SU-DHL-6 (cell line): Measurements from ENCODE around the gene MKNK2.

Source experiments
- H2AFZ ChIP-seq: fragments of 200-600 bp; sonication (generic); 2 replicates; pipeline ENCODE4 v1.6.1; 2014; ENCODE audit warnings: low read depth, mild to moderate bottlenecking, moderate library complexity, mixed read lengths, antibody characterized with exemption, low read length; ENCODE audit not compliant: severe bottlenecking
- H3F3A ChIP-seq: fragments of 200-600 bp; shearing (Covaris generic); 2 replicates; pipeline ENCODE4 v1.6.0; 2016; ENCODE audit warnings: antibody characterized with exemption, mild to moderate bottlenecking; ENCODE audit not compliant: insufficient read depth
- H3K27ac ChIP-seq: fragments of 200-600 bp; sonication (generic); 2 replicates; pipeline ENCODE4 v1.5.1; 2016; ENCODE audit warnings: low read depth, mild to moderate bottlenecking, low read length, moderate library complexity, mixed read lengths
- H3K27me3 ChIP-seq: fragments of 200-600 bp; sonication (generic), shearing (Covaris generic); 2 replicates; pipeline ENCODE4 v1.6.0; 2014; ENCODE audit warnings: mild to moderate bottlenecking, low read length
- H3K36me3 ChIP-seq: fragments of 200-600 bp; sonication (generic); 2 replicates; pipeline ENCODE4 v1.6.1; 2014; ENCODE audit warnings: mild to moderate bottlenecking, low read length, mixed read lengths
- H3K4me2 ChIP-seq: fragments of 300-600, 200-600 bp; shearing (Covaris generic), sonication (generic); 2 replicates; pipeline ENCODE4 v1.6.0; 2014; ENCODE audit warnings: low read length, low read depth, mild to moderate bottlenecking; ENCODE audit not compliant: poor library complexity, severe bottlenecking
- H3K4me3 ChIP-seq: fragments of 200-600 bp; sonication (generic); 2 replicates; pipeline ENCODE4 v1.5.1; 2014; ENCODE audit warnings: antibody characterized with exemption, low read length, mild to moderate bottlenecking, mixed read lengths; ENCODE audit not compliant: insufficient read depth, poor library complexity, severe bottlenecking
- H3K79me2 ChIP-seq: fragments of 200-600 bp; sonication (generic); 2 replicates; pipeline ENCODE4 v1.6.1; 2014; ENCODE audit warnings: mild to moderate bottlenecking, low read length, moderate library complexity; ENCODE audit not compliant: insufficient read depth
- H3K9ac ChIP-seq: fragments of 200-600 bp; sonication (generic); 2 replicates; pipeline ENCODE4 v1.7.0; 2014; ENCODE audit warnings: mild to moderate bottlenecking, low read length
- H3K9me2 ChIP-seq: fragments of 200-600 bp; sonication (generic); replicated peaks from 2 replicates; pipeline ENCODE4 v1.6.1; 2014; ENCODE audit warnings: low read length; ENCODE audit not compliant: insufficient read depth
- H3K9me3 ChIP-seq: fragments of 200-600 bp; sonication (generic); 2 replicates; pipeline ENCODE4 v1.6.1; 2014; ENCODE audit warnings: low read length, mixed read lengths; ENCODE audit not compliant: insufficient read depth
- H4K20me1 ChIP-seq: fragments of 200-600 bp; sonication (generic); 2 replicates; pipeline ENCODE4 v1.6.1; 2014; ENCODE audit warnings: low read depth, mild to moderate bottlenecking, antibody characterized with exemption, low read length, moderate library complexity, mixed read lengths
- CTCF ChIP-seq: fragments of 200-600 bp; sonication (generic); IDR thresholded peaks from one replicate; pipeline ENCODE4 v1.5.1; 2017; ENCODE audit warnings: antibody characterized with exemption, mild to moderate bottlenecking, low read length, moderate library complexity; ENCODE audit not compliant: insufficient read depth, poor library complexity, severe bottlenecking
- EZH2phosphoT487 ChIP-seq: fragments of 200-600 bp; sonication (generic), shearing (Covaris generic); conservative IDR thresholded peaks from 2 replicates; pipeline ENCODE4 v1.6.1; 2018; ENCODE audit warnings: mild to moderate bottlenecking, antibody characterized with exemption, low read length, moderate library complexity, mixed read lengths

MKNK2 gene

GRCh38 chr19:2050991-2051772, at the start of gene MKNK2:
Gene MKNK2 (minus strand): TSS chr19:2051244. CDS start chr19:2050851, 393 bp downstream.
- Histone ChIP-seq H3K4me3 (peak within 1 kb of the TSS; percentile 81), H3K9me3 (no peaks in the 10 kb centered on the region), H2AFZ (no peak within 1 kb of the TSS), H4K20me1 (no peaks in the 10 kb centered on the region; the same call in 1 of the 2 replicates), H3K4me2 (peak within 1 kb of the TSS; percentile 70), H3K9ac (peak within 1 kb of the TSS; percentile 89), H3F3A (peaks cover 27% of the 10 kb centered on the region), H3K27me3 (no peaks in the 10 kb centered on the region), H3K36me3 (no peaks in the 10 kb centered on the region), H3K27ac (peak within 1 kb of the TSS; percentile 94), H3K9me2 (no peaks in the 10 kb centered on the region), H3K79me2 (peaks cover 42% of the 10 kb centered on the region)
- TF ChIP-seq EZH2phosphoT487 (no peak), CTCF (peak; percentile 32)

- Histone ChIP-seq H3K79me2 (peaks cover 14% of the 10 kb centered on the region), H3K27ac (no peak overlapping the region), H3K9me2 (no peaks in the 10 kb centered on the region), H3K9ac (no peak overlapping the region), H3K27me3 (no peaks in the 10 kb centered on the region), H3K4me2 (no peak overlapping the region), H4K20me1 (no peaks in the 10 kb centered on the region), H3F3A (no peaks in the 10 kb centered on the region), H3K9me3 (no peaks in the 10 kb centered on the region), H2AFZ (no peak overlapping the region), H3K4me3 (no peak overlapping the region), H3K36me3 (0 out of 2 replicates have a peak, but pooled peaks cover 3% of the 10 kb centered on the region)
- TF ChIP-seq CTCF (no peak), EZH2phosphoT487 (no peak)
These were observed 49.6 kb upstream of the MKNK2 start for GRCh38 chr19:2100719-2101061.

- no peaks in the 10 kb centered on the region for H3K36me3 ChIP-seq
These were observed 49.1 kb upstream of the MKNK2 start for GRCh38 chr19:2099937-2100718.

More at GRCh38 chr19:2099937-2100718, 49.1 kb upstream of the MKNK2 start:
- Histone ChIP-seq H3K4me2 (no peak overlapping the region), H3K79me2 (peaks cover 19% of the 10 kb centered on the region), H3F3A (no peaks in the 10 kb centered on the region), H3K27ac (no peak overlapping the region), H3K4me3 (no peak overlapping the region), H3K9ac (no peak overlapping the region), H3K9me3 (no peaks in the 10 kb centered on the region), H4K20me1 (no peaks in the 10 kb centered on the region), H3K27me3 (no peaks in the 10 kb centered on the region), H2AFZ (no peak overlapping the region), H3K9me2 (no peaks in the 10 kb centered on the region)
- no peak for TF ChIP-seq EZH2phosphoT487
- no peak for TF ChIP-seq CTCF
